Left ventricle myocardium superior (tissue), 1 donor: ENCODE measurements around the gene TMEM131. TPM values are rescaled to one million over a fixed set of nuclear protein-coding genes. Genes with fewer than 3 reads are reported as not detected.
"Not testable (repeated sequence)": the region's sequence is repeated elsewhere in the genome, so short reads cannot be mapped to it uniquely, and the experiment has no call there.

Experiments
- ATAC-seq: fragments of 200-7000 bp; cut with Tn5 transposase; one replicate; pipeline ENCODE4 v1.9.1; 2020; ENCODE audit warnings: mild to moderate bottlenecking, moderate library complexity
- DNase-seq: peaks from one replicate; pipeline ENCODE4 v3.0.0-alpha.2; 2020
- intact Hi-C: fragments of 100-400 bp; cut with micrococcal nuclease; formaldehyde crosslinking; loops from one replicate; pipeline ENCODE4 v1.11.0; 2022
- total RNA-seq: library from RNA; stranded (reverse); fragmentation: NEBNext Ultra II Directional; extraction: Animal tissue kit (Norgen Biotek cat#: 25700); gene quantifications from one replicate; pipeline ENCODE4 v1.2.1, GENCODE V29; 2021
- donor health status: DM: no; HTN: yes; CAD: no; lungs with severe emphysema.

Gene TMEM131
- total RNA-seq, 1 donor from 2014 or later = 29.0 TPM

DNA sequence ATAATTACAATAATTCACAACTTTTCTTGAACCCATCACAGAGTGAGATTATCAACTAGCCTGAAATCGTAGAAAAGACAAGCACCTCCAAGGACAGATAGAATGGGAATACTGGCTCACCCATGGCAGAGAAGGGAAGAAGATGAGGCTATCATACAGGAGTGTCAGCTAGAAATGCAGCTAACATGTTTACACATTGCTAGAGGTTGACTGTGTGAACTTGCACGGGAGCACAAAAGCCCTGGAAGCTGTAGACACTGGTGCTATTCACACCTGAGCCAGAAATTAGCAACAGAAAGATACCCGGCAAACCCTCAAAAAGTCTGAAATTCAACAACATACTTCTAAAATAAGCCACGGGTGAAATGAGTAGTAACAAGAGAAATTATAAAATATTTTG lies 150.6 kb downstream of the TMEM131 start:
- DNase-seq = no peak
- ATAC-seq = no peak
- intact Hi-C loops = no loop called here

GRCh38 chr2:97844311-97844859 lies 151.4 kb downstream of the TMEM131 start:
- DNase-seq (no peak), ATAC-seq (peak; percentile 22)
- intact Hi-C loops = no loop called here

DNA sequence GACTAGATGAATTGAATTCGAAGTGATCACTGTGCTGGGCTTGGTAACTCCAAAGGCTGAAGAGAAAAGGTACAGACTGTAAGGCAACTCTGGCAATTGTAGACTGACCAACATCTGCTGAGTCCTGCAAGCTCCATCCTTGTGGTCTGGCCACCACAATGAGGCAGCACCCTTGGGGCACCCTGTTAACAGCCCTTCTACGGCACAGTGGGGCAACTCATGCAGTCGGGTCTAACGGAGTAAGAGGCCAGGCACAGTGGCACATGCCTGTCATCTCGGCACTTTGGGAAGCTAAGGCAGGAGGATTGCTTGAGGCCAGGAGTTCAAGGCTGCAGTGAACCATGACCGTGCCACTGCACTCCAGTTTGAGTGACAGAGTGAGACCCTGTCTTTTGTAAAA lies 155.6 kb downstream of the TMEM131 start:
- ATAC-seq = no peak
- DNase-seq = no peak
- intact Hi-C loops = no loop called here

- no peak for DNase-seq
- intact Hi-C loops = no loop called here
- no peak for ATAC-seq
These were observed 161.1 kb downstream of the TMEM131 start for GRCh38 chr2:97834610-97835009.

- ATAC-seq = no peak
- no peak for DNase-seq
- intact Hi-C loops = no loop called here
These were observed 164.6 kb downstream of the TMEM131 start for GRCh38 chr2:97831121-97831520.

DNA sequence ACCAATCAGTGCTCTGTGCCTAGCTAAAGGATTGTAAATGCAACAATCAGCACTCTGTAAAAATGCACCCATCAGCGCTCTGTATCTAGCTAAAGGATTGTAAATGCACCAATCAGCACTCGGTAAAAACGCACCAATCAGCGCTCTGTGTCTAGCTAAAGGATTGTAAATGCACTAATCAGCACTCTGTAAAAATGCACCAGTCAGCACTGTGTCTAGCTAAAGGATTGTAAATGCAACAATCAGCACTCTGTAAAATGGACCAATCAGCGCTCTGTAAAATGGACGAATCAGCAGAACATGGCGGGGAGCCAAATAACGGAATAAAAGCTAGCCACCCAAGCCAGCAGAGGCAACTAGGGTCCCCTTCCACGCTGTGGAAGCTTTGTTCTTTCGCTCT lies 166.5 kb downstream of the TMEM131 start:
- DNase-seq, ATAC-seq, intact Hi-C loops: not testable (repeated sequence)

DNA sequence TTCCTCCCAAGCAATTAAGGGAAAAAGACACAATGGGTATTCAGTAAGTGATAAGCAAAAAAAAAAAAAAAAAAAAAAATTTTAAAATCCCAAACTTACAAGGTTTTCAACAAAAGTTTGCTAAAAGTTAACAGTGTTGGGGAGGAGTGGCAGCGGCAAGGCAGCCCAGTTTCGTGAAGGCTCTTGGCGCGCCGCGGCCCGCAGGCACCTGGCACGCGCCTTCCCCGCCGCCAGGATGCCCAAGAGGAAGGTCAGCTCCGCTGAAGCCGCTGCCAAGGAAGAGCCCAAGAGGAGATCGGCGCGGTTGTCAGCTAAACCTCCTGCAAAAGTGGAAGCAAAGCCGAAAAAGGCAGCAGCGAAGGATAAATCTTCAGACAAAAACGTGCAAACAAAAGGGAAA lies 168.7 kb downstream of the TMEM131 start:
- DNase-seq, ATAC-seq, intact Hi-C loops: not testable (repeated sequence)

DNA sequence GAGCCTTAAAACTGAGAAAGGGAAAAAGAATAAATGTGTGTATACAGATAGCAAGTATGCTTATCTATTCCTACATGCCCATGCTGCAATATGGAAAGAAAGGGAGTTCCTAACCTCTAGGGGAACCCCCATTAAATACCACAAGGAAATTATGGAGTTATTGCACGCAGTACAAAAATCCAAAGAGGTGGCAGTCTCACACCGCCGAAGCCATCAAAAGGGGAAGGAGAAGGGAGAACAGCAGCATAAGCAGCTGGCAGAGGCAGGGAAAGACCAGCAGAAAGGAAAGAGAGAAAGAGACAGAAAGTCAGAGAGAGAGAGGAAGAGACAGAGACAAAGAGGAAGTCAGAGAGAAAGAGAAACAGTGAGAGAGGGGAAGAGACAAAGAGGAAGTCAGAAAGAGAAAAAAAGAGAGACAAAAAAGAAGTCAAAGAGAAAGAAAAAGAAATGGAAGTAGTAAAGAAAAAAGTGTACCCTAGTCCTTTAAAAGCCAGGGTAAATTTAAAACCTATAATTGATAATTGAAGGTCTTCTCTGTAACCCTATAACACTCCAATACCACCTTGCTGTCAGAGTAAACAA lies 169.4 kb downstream of the TMEM131 start:
- intact Hi-C loops, ATAC-seq, DNase-seq: not testable (repeated sequence)

GRCh38 chr2:97824011-97824410 lies 171.7 kb downstream of the TMEM131 start:
- ATAC-seq, intact Hi-C loops: not testable (repeated sequence)

DNA sequence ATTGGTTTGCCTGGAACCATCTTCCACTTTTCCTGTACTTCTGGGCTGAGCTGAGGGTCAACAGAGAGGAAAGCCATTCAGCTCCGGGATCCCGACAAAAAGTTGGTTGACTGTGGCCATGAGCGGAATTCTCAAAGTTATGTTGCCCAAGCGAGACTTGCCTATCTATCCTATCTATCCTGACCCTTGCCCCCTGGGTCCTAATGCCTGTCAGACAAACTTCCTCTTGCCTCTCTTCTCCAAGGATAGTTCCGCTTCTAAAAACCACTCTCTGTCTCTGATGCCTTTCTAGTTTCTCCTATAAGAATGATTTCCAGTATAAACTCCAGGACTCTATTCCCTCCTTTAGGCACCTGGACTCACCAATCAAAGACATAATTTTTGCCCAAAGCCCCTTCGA lies 173.9 kb downstream of the TMEM131 start:
- intact Hi-C loops, ATAC-seq, DNase-seq: not testable (repeated sequence)

More at GRCh38 chr2:97824011-97824410, 171.7 kb downstream of the TMEM131 start:
- not testable (repeated sequence) for DNase-seq

GRCh38 chr2:97819754-97820153 lies 176.0 kb downstream of the TMEM131 start:
- ATAC-seq = no peak
- intact Hi-C loops = no loop called here
- no peak for DNase-seq

DNA sequence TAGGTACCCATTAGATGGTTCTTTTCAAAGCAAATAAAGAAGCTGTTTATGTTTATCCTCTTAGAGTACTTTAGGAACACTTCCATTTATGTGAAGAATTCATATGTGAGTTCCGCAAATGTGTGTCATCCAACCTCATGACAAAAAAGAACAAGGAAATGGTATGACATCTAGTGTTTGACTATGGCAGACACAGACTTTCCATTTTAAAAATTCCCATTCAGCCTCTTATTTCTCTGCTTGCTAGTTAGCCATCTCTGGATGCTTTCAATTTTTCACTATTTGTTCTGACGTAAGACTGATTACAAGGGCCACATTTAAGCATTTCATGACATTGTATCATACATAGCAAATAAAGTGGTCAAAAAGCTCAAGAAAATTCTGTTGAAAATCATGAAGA lies 179.3 kb downstream of the TMEM131 start:
- ATAC-seq (no peak), DNase-seq (no peak)
- intact Hi-C loops = no loop called here

GRCh38 chr2:97812931-97813330 lies 182.8 kb downstream of the TMEM131 start:
- no peak for ATAC-seq
- DNase-seq = no peak
- intact Hi-C loops = no loop called here

DNA sequence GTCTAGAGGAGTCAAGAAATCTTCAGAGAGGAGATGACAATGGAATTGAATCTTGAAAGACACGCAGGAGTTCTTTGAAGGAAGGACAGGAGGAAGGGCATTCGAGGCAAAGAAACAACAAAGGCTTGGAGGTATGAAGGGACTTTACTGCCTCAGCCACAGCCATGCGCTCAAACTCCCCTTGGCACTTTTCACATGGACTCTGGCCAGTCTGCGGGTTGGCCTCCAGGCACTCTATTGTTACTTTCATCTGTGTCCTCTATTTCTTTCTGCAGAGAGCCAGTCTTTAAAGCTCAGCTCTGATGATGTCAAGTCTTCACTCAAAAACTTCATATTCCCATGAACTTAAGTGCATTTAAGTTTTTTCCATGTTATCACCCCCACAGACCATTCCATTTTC lies 186.9 kb downstream of the TMEM131 start:
- no peak for ATAC-seq
- intact Hi-C loops = loop anchor here (10.0 kb wide), 2 partner anchors 376 to 466 kb away; no protein-coding TSS in a partner anchor
- no peak for DNase-seq

DNA sequence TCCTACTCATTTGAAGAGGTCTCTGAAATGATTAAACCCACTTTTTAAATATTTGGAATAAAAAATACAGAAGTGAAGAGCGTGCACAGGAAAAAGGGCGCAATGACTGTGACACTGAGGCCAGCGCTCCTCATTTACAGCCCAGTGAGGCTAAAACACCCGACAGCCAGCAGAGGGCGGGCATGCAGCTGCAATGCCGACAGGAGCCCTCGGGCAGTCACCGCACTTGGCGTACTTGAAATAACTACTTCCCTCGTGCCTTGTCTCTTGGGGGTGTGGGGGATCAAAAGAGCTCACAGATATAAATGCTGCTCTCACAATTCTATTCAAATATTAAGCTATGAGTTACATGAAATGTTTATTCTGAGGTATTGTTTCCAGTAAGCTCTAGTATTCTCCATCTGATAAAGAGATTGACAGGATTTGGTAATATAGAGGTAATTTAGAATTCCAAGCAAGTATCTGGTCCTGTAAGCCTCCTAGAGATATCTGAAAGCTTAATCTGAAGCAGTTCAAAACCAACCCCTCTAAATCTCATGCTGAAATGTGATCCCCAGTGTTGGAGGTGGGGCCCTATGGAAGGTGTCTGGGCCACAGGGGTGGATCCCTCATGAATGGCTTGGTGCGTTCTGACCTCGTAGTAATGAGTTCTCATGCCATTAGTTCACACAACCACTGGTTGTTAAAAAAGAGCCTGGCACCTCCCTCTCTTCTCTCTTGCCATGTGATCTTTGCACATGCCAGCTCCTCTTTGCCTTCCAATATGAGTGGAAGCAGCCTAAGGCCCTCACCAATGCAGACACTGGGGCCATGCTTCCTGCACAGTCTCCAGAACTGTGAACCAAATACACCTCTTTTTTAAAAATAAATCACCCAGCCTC lies 188.8 kb downstream of the TMEM131 start:
- ATAC-seq (peak; percentile 98), DNase-seq (peak; percentile 89)
- intact Hi-C loops = loop anchor here (10.0 kb wide), 2 partner anchors 378 to 468 kb away; no protein-coding TSS in a partner anchor

GRCh38 chr2:97805776-97806175 lies 190.0 kb downstream of the TMEM131 start:
- intact Hi-C loops = loop anchor here (10.0 kb wide), 2 partner anchors 379 to 469 kb away; no protein-coding TSS in a partner anchor
- DNase-seq = no peak
- ATAC-seq = no peak

GRCh38 chr2:97801028-97801427 lies 194.7 kb downstream of the TMEM131 start:
- ATAC-seq (no peak), DNase-seq (no peak)
- intact Hi-C loops = loop anchor here (10.0 kb wide), 2 partner anchors 384 to 474 kb away; no protein-coding TSS in a partner anchor

DNA sequence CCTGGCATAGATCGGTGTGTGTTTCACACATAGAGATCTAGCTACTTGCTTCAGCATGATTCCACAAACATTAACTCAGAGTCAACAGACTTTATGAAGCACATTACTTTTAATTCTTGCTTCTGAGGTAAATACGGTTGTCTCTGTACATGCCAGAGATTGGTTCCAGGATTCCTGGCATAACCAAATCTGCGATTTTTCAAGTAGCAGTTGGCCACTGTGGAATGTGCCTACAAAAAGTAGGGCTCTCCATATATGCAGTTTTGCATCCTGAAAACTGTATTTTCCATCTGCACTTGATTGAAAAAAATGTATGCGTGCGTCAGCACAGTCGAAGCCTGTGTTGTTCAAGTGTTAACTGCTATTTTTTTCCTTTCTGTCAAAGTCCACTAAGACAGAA lies 197.3 kb downstream of the TMEM131 start:
- intact Hi-C loops = no loop called here
- DNase-seq (no peak), ATAC-seq (no peak)

DNA sequence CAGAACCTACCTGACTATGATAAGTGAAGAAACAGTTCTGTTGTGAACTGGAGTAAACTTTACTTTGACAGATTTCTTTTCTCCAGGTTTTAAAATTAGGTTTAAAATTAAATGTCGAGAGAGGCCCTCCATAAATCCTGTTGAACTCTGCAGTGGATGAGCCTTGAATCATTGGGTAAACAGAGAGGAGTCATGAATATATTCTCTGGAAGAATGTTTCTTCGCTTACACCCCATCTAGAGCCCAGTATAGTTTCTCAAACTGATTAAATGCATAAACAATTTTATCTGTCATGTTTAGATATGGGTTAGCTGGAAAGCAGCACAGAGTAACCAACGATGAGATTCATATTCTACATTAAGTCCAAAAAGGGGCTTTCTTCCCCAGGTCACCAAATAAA lies 198.4 kb downstream of the TMEM131 start:
- DNase-seq = no peak
- intact Hi-C loops = no loop called here

More for the DNA sequence above, 198.4 kb downstream of the TMEM131 start:
- no peak for ATAC-seq
